Measurements from ENCODE around the gene C5.

Gene C5

GRCh38 chr9:120916991-120917880 lies 132.8 kb downstream of the C5 start:
- H4K12ac ChIP-seq (ENCODE audit: low read depth, low read length), result no peak overlapping the region

GRCh38 chr9:120916588-120916987 lies 133.5 kb downstream of the C5 start:
- Histone ChIP-seq H3K14ac (ENCODE audit: low read length) (no peak overlapping the region), H3K79me1 (ENCODE audit: low read length) (no peaks in the 10 kb centered on the region), H2BK5ac (ENCODE audit: low read depth, low read length, poor library complexity) (no peak overlapping the region), H3K18ac (ENCODE audit: low read length) (no peak overlapping the region), H2AK5ac (ENCODE audit: low read length) (no peak overlapping the region), H3K4me2 (ENCODE audit: low read length) (no peak overlapping the region), H3K23ac (ENCODE audit: low read length) (no peak overlapping the region), H3K79me2 (ENCODE audit: control insufficient read depth, insufficient read depth, low read length, poor library complexity) (no peaks in the 10 kb centered on the region), H2BK120ac (ENCODE audit: insufficient read depth, low read length, poor library complexity) (no peak overlapping the region), H4K12ac (ENCODE audit: low read depth, low read length) (no peak overlapping the region), H3K36me3 (ENCODE audit: control insufficient read depth in 1 of 2, insufficient read depth in 2 of 2, low read length in 2 of 2) (no peaks in the 10 kb centered on the region), H3K9ac (ENCODE audit: low read length) (no peak overlapping the region), H4K91ac (ENCODE audit: low read depth, low read length) (no peak overlapping the region), H4K8ac (ENCODE audit: low read depth, low read length) (no peak overlapping the region), H2AFZ (ENCODE audit: insufficient read depth, low read length, poor library complexity) (no peak overlapping the region), H3K4me1 (ENCODE audit: control insufficient read depth in 1 of 2, insufficient read depth in 2 of 2, low read length in 2 of 2) (peaks cover 14 to 16% of the 10 kb centered on the region in 2 experiments), H3K4ac (ENCODE audit: low read depth, low read length) (no peak overlapping the region), H3K9me3 (ENCODE audit: insufficient read depth, low read depth, low read length) (peaks cover 1% of the 10 kb centered on the region), H3K4me3 (ENCODE audit: low read depth, low read length) (no peak overlapping the region), H3K27ac (ENCODE audit: low read depth, low read length) (no peak overlapping the region), H3K27me3 (ENCODE audit: insufficient read depth, low read length) (no peaks in the 10 kb centered on the region), H2BK12ac (ENCODE audit: low read length) (no peak overlapping the region)
- WGBS (ENCODE audit: extremely low coverage, insufficient coverage, insufficient read length), result no CpG with 5 or more reads among the region's 3 CpGs
- no peak for DNase-seq

More at GRCh38 chr9:120916991-120917880, 132.8 kb downstream of the C5 start:
- no peak for DNase-seq
- Histone ChIP-seq H2AK5ac (ENCODE audit: low read length) (no peak overlapping the region), H3K79me1 (ENCODE audit: low read length) (no peaks in the 10 kb centered on the region), H2BK120ac (ENCODE audit: insufficient read depth, low read length, poor library complexity) (no peak overlapping the region), H3K9ac (ENCODE audit: low read length) (no peak overlapping the region), H2AFZ (ENCODE audit: insufficient read depth, low read length, poor library complexity) (no peak overlapping the region), H3K36me3 (ENCODE audit: control insufficient read depth in 1 of 2, insufficient read depth in 2 of 2, low read length in 2 of 2) (no peaks in the 10 kb centered on the region), H3K9me3 (ENCODE audit: insufficient read depth, low read depth, low read length) (peaks cover 1% of the 10 kb centered on the region), H3K4me2 (ENCODE audit: low read length) (no peak overlapping the region), H4K91ac (ENCODE audit: low read depth, low read length) (no peak overlapping the region), H3K4me3 (ENCODE audit: low read depth, low read length) (no peak overlapping the region), H3K4ac (ENCODE audit: low read depth, low read length) (no peak overlapping the region), H3K79me2 (ENCODE audit: control insufficient read depth, insufficient read depth, low read length, poor library complexity) (no peaks in the 10 kb centered on the region), H4K8ac (ENCODE audit: low read depth, low read length) (no peak overlapping the region), H2BK12ac (ENCODE audit: low read length) (no peak overlapping the region), H2BK5ac (ENCODE audit: low read depth, low read length, poor library complexity) (no peak overlapping the region), H3K27ac (ENCODE audit: low read depth, low read length) (no peak overlapping the region), H3K4me1 (ENCODE audit: control insufficient read depth in 1 of 2, insufficient read depth in 2 of 2, low read length in 2 of 2) (peaks cover 14 to 16% of the 10 kb centered on the region in 2 experiments), H3K23ac (ENCODE audit: low read length) (no peak overlapping the region), H3K18ac (ENCODE audit: low read length) (no peak overlapping the region), H3K27me3 (ENCODE audit: insufficient read depth, low read length) (no peaks in the 10 kb centered on the region), H3K14ac (ENCODE audit: low read length) (no peak overlapping the region)
- no CpG with 5 or more reads among the region's 8 CpGs for WGBS (ENCODE audit: extremely low coverage, insufficient coverage, insufficient read length)

GRCh38 chr9:120915854-120916470 lies 134.1 kb downstream of the C5 start:
- WGBS (ENCODE audit: extremely low coverage, insufficient coverage, insufficient read length), result no CpG with 5 or more reads among the region's 5 CpGs

GRCh38 chr9:120914953-120915352 lies 135.1 kb downstream of the C5 start:
- no peaks in the 10 kb centered on the region for H3K36me3 ChIP-seq (ENCODE audit: control insufficient read depth in 1 of 2, insufficient read depth in 2 of 2, low read length in 2 of 2)

More at GRCh38 chr9:120915854-120916470, 134.1 kb downstream of the C5 start:
- Histone ChIP-seq H2BK120ac (ENCODE audit: insufficient read depth, low read length, poor library complexity) (no peak overlapping the region), H4K12ac (ENCODE audit: low read depth, low read length) (no peak overlapping the region), H2AK5ac (ENCODE audit: low read length) (no peak overlapping the region), H2AFZ (ENCODE audit: insufficient read depth, low read length, poor library complexity) (no peak overlapping the region), H2BK5ac (ENCODE audit: low read depth, low read length, poor library complexity) (no peak overlapping the region), H3K4me1 (ENCODE audit: control insufficient read depth in 1 of 2, insufficient read depth in 2 of 2, low read length in 2 of 2) (peaks cover 14 to 16% of the 10 kb centered on the region in 2 experiments), H3K27me3 (ENCODE audit: insufficient read depth, low read length) (no peaks in the 10 kb centered on the region), H3K27ac (ENCODE audit: low read depth, low read length) (no peak overlapping the region), H3K79me2 (ENCODE audit: control insufficient read depth, insufficient read depth, low read length, poor library complexity) (no peaks in the 10 kb centered on the region), H3K4me2 (ENCODE audit: low read length) (no peak overlapping the region), H3K18ac (ENCODE audit: low read length) (no peak overlapping the region), H3K9me3 (ENCODE audit: insufficient read depth, low read depth, low read length) (peaks cover 1% of the 10 kb centered on the region), H3K23ac (ENCODE audit: low read length) (no peak overlapping the region), H4K91ac (ENCODE audit: low read depth, low read length) (no peak overlapping the region), H3K4me3 (ENCODE audit: low read depth, low read length) (no peak overlapping the region), H3K36me3 (ENCODE audit: control insufficient read depth in 1 of 2, insufficient read depth in 2 of 2, low read length in 2 of 2) (no peaks in the 10 kb centered on the region), H4K8ac (ENCODE audit: low read depth, low read length) (no peak overlapping the region), H3K14ac (ENCODE audit: low read length) (no peak overlapping the region), H2BK12ac (ENCODE audit: low read length) (no peak overlapping the region), H3K4ac (ENCODE audit: low read depth, low read length) (no peak overlapping the region), H3K9ac (ENCODE audit: low read length) (no peak overlapping the region), H3K79me1 (ENCODE audit: low read length) (no peaks in the 10 kb centered on the region)
- DNase-seq, result no peak

More at GRCh38 chr9:120914953-120915352, 135.1 kb downstream of the C5 start:
- Histone ChIP-seq H3K27me3 (ENCODE audit: insufficient read depth, low read length) (no peaks in the 10 kb centered on the region), H3K14ac (ENCODE audit: low read length) (no peak overlapping the region), H3K18ac (ENCODE audit: low read length) (no peak overlapping the region), H2BK5ac (ENCODE audit: low read depth, low read length, poor library complexity) (no peak overlapping the region), H4K8ac (ENCODE audit: low read depth, low read length) (no peak overlapping the region), H3K4ac (ENCODE audit: low read depth, low read length) (no peak overlapping the region), H3K27ac (ENCODE audit: low read depth, low read length) (no peak overlapping the region), H2BK120ac (ENCODE audit: insufficient read depth, low read length, poor library complexity) (no peak overlapping the region), H3K4me2 (ENCODE audit: low read length) (no peak overlapping the region), H3K9ac (ENCODE audit: low read length) (no peak overlapping the region), H4K91ac (ENCODE audit: low read depth, low read length) (no peak overlapping the region), H3K23ac (ENCODE audit: low read length) (no peak overlapping the region), H3K4me3 (ENCODE audit: low read depth, low read length) (no peak overlapping the region), H3K79me1 (ENCODE audit: low read length) (no peaks in the 10 kb centered on the region), H2AK5ac (ENCODE audit: low read length) (no peak overlapping the region), H2AFZ (ENCODE audit: insufficient read depth, low read length, poor library complexity) (no peak overlapping the region), H3K4me1 (ENCODE audit: control insufficient read depth in 1 of 2, insufficient read depth in 2 of 2, low read length in 2 of 2) (peaks cover 12 to 13% of the 10 kb centered on the region in 2 experiments), H4K12ac (ENCODE audit: low read depth, low read length) (no peak overlapping the region), H2BK12ac (ENCODE audit: low read length) (no peak overlapping the region), H3K9me3 (ENCODE audit: insufficient read depth, low read depth, low read length) (peaks cover 1% of the 10 kb centered on the region), H3K79me2 (ENCODE audit: control insufficient read depth, insufficient read depth, low read length, poor library complexity) (no peaks in the 10 kb centered on the region)
- no CpG with 5 or more reads among the region's 6 CpGs for WGBS (ENCODE audit: extremely low coverage, insufficient coverage, insufficient read length)
- peak; percentile 37 to 49 for DNase-seq

Measured in trophoblast cell (in vitro differentiated cells and primary cell).